Prostate gland (tissue), 2 donors: ENCODE measurements around the gene PC.

Source experiments
- POLR2AphosphoS5 ChIP-seq: sonication (generic); formaldehyde crosslinking; IDR thresholded peaks from one replicate; pipeline ENCODE4 v1.6.1; 2017; ENCODE audit warnings: antibody characterized with exemption
- TF ChIP-seq, protein P1 (sequence below), 4 experiments: fragments of 200-600 bp in 2 of 4; fragments of 450-650 bp in 2 of 4; sonication (generic) in 2 of 4; IDR thresholded peaks; 1 replicate in 3 of 4; 2 replicates in 1 of 4; pipeline ENCODE4 v1.5.1; 2016 to 2019; ENCODE audit warnings: antibody characterized with exemption in 4 of 4, mild to moderate bottlenecking in 2 of 4, moderate library complexity in 2 of 4

DNA sequence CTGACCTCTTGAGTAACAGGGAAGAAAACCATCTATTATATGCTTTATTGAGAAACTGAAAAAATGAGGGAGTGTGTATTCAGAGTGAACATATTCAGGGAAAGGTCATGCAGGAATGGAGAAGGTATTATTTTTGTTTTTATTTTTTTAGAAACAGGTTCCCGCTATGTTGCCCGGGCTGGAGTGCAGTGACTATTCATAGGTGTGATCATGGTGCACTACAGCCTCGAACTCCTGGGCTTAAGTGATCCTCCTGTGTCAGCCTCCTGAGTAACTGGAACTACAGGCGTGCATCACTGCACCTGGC lies 123.7 kb downstream of the PC start:
- TF ChIP-seq, protein P1, sequence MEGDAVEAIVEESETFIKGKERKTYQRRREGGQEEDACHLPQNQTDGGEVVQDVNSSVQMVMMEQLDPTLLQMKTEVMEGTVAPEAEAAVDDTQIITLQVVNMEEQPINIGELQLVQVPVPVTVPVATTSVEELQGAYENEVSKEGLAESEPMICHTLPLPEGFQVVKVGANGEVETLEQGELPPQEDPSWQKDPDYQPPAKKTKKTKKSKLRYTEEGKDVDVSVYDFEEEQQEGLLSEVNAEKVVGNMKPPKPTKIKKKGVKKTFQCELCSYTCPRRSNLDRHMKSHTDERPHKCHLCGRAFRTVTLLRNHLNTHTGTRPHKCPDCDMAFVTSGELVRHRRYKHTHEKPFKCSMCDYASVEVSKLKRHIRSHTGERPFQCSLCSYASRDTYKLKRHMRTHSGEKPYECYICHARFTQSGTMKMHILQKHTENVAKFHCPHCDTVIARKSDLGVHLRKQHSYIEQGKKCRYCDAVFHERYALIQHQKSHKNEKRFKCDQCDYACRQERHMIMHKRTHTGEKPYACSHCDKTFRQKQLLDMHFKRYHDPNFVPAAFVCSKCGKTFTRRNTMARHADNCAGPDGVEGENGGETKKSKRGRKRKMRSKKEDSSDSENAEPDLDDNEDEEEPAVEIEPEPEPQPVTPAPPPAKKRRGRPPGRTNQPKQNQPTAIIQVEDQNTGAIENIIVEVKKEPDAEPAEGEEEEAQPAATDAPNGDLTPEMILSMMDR (IDR thresholded peaks at IDR 0.05), result no peak
- no peak for TF ChIP-seq POLR2AphosphoS5
